ENCODE measurements around the gene SERPINI2.
"Not testable (repeated sequence)": the region's sequence is repeated elsewhere in the genome, so short reads cannot be mapped to it uniquely, and the experiment has no call there.

Gene SERPINI2

GRCh38 chr3:167451282-167451681, 22.6 kb downstream of the SERPINI2 start:
- Histone ChIP-seq H3K27ac (ENCODE audit: low read depth in 2 of 2, low read length in 2 of 2) (no peak overlapping the region), H3K9ac (ENCODE audit: low read depth in 1 of 2, low read length in 2 of 2) (no peak overlapping the region), H3K9me3 (ENCODE audit: control insufficient read depth in 2 of 2, low read length in 2 of 2) (no peaks in the 10 kb centered on the region), H3K36me3 (ENCODE audit: control insufficient read depth in 2 of 2, insufficient read depth in 2 of 2, low read length in 2 of 2) (no peaks in the 10 kb centered on the region), H3K4me3 (ENCODE audit: low read length in 2 of 2) (no peak overlapping the region), H3K27me3 (ENCODE audit: control insufficient read depth in 2 of 2, insufficient read depth in 2 of 2, low read length in 2 of 2) (no peaks in the 10 kb centered on the region), H3K4me1 (ENCODE audit: control insufficient read depth in 2 of 2, insufficient read depth in 2 of 2, low read length in 2 of 2) (no peaks in the 10 kb centered on the region)

GRCh38 chr3:167450675-167451074, 23.2 kb downstream of the SERPINI2 start:
- no peak overlapping the region for H3K27ac ChIP-seq (ENCODE audit: low read depth in 2 of 2, low read length in 2 of 2)
- no peaks in the 10 kb centered on the region for H3K9me3 ChIP-seq (ENCODE audit: control insufficient read depth in 2 of 2, low read length in 2 of 2)
- no peak overlapping the region for H3K9ac ChIP-seq (ENCODE audit: low read depth in 1 of 2, low read length in 2 of 2)
- no peaks in the 10 kb centered on the region for H3K36me3 ChIP-seq (ENCODE audit: control insufficient read depth in 2 of 2, insufficient read depth in 2 of 2, low read length in 2 of 2)
- H3K4me3 ChIP-seq (ENCODE audit: low read length in 2 of 2), result no peak overlapping the region
- H3K4me1 ChIP-seq (ENCODE audit: control insufficient read depth in 2 of 2, insufficient read depth in 2 of 2, low read length in 2 of 2), result no peaks in the 10 kb centered on the region
- H3K27me3 ChIP-seq (ENCODE audit: control insufficient read depth in 2 of 2, insufficient read depth in 2 of 2, low read length in 2 of 2), result no peaks in the 10 kb centered on the region

- Histone ChIP-seq H3K4me3 (ENCODE audit: low read length in 2 of 2) (no peak overlapping the region), H3K9ac (ENCODE audit: low read depth in 1 of 2, low read length in 2 of 2) (no peak overlapping the region), H3K36me3 (ENCODE audit: control insufficient read depth in 2 of 2, insufficient read depth in 2 of 2, low read length in 2 of 2) (no peaks in the 10 kb centered on the region), H3K4me1 (ENCODE audit: control insufficient read depth in 2 of 2, insufficient read depth in 2 of 2, low read length in 2 of 2) (no peaks in the 10 kb centered on the region), H3K9me3 (ENCODE audit: control insufficient read depth in 2 of 2, low read length in 2 of 2) (no peaks in the 10 kb centered on the region), H3K27ac (ENCODE audit: low read depth in 2 of 2, low read length in 2 of 2) (no peak overlapping the region), H3K27me3 (ENCODE audit: control insufficient read depth in 2 of 2, insufficient read depth in 2 of 2, low read length in 2 of 2) (no peaks in the 10 kb centered on the region)
Observed at GRCh38 chr3:167450195-167450594, 23.6 kb downstream of the SERPINI2 start.

GRCh38 chr3:167445491-167445890, 28.4 kb downstream of the SERPINI2 start:
- Histone ChIP-seq H3K4me1 (ENCODE audit: control insufficient read depth in 2 of 2, insufficient read depth in 2 of 2, low read length in 2 of 2) (no peaks in the 10 kb centered on the region), H3K36me3 (ENCODE audit: control insufficient read depth in 2 of 2, insufficient read depth in 2 of 2, low read length in 2 of 2) (no peaks in the 10 kb centered on the region), H3K9ac (ENCODE audit: low read depth in 1 of 2, low read length in 2 of 2) (no peak overlapping the region), H3K4me3 (ENCODE audit: low read length in 2 of 2) (no peak overlapping the region), H3K9me3 (ENCODE audit: control insufficient read depth in 2 of 2, low read length in 2 of 2) (no peaks in the 10 kb centered on the region), H3K27me3 (ENCODE audit: control insufficient read depth in 2 of 2, insufficient read depth in 2 of 2, low read length in 2 of 2) (no peaks in the 10 kb centered on the region), H3K27ac (ENCODE audit: low read depth in 2 of 2, low read length in 2 of 2) (no peak overlapping the region)

- Histone ChIP-seq H3K9me3 (ENCODE audit: control insufficient read depth in 2 of 2, low read length in 2 of 2) (no peaks in the 10 kb centered on the region), H3K36me3 (ENCODE audit: control insufficient read depth in 2 of 2, insufficient read depth in 2 of 2, low read length in 2 of 2) (no peaks in the 10 kb centered on the region), H3K9ac (ENCODE audit: low read depth in 1 of 2, low read length in 2 of 2) (no peak overlapping the region), H3K27me3 (ENCODE audit: control insufficient read depth in 2 of 2, insufficient read depth in 2 of 2, low read length in 2 of 2) (no peaks in the 10 kb centered on the region), H3K4me1 (ENCODE audit: control insufficient read depth in 2 of 2, insufficient read depth in 2 of 2, low read length in 2 of 2) (no peaks in the 10 kb centered on the region), H3K4me3 (ENCODE audit: low read length in 2 of 2) (no peak overlapping the region), H3K27ac (ENCODE audit: low read depth in 2 of 2, low read length in 2 of 2) (no peak overlapping the region)
Observed at GRCh38 chr3:167441256-167441655, 32.6 kb downstream of the SERPINI2 start.

- Histone ChIP-seq H3K9ac (ENCODE audit: low read depth in 1 of 2, low read length in 2 of 2) (no peak overlapping the region), H3K4me1 (ENCODE audit: control insufficient read depth in 2 of 2, insufficient read depth in 2 of 2, low read length in 2 of 2) (no peaks in the 10 kb centered on the region), H3K27me3 (ENCODE audit: control insufficient read depth in 2 of 2, insufficient read depth in 2 of 2, low read length in 2 of 2) (no peaks in the 10 kb centered on the region), H3K27ac (ENCODE audit: low read depth in 2 of 2, low read length in 2 of 2) (no peak overlapping the region), H3K9me3 (ENCODE audit: control insufficient read depth in 2 of 2, low read length in 2 of 2) (no peaks in the 10 kb centered on the region), H3K4me3 (ENCODE audit: low read length in 2 of 2) (no peak overlapping the region), H3K36me3 (ENCODE audit: control insufficient read depth in 2 of 2, insufficient read depth in 2 of 2, low read length in 2 of 2) (no peaks in the 10 kb centered on the region)
Observed at GRCh38 chr3:167437428-167438139, 36.3 kb downstream of the SERPINI2 start.

GRCh38 chr3:167426962-167427361, 46.9 kb downstream of the SERPINI2 start:
- not testable (repeated sequence) for H3K4me3 ChIP-seq (ENCODE audit: low read length in 2 of 2); H3K4me1 ChIP-seq (ENCODE audit: control insufficient read depth in 2 of 2, insufficient read depth in 2 of 2, low read length in 2 of 2); H3K27me3 ChIP-seq (ENCODE audit: control insufficient read depth in 2 of 2, insufficient read depth in 2 of 2, low read length in 2 of 2); H3K27ac ChIP-seq (ENCODE audit: low read depth in 2 of 2, low read length in 2 of 2); H3K9ac ChIP-seq (ENCODE audit: low read depth in 1 of 2, low read length in 2 of 2); H3K36me3 ChIP-seq (ENCODE audit: control insufficient read depth in 2 of 2, insufficient read depth in 2 of 2, low read length in 2 of 2); H3K9me3 ChIP-seq (ENCODE audit: control insufficient read depth in 2 of 2, low read length in 2 of 2)

- H3K4me1 ChIP-seq (ENCODE audit: control insufficient read depth in 2 of 2, insufficient read depth in 2 of 2, low read length in 2 of 2); H3K4me3 ChIP-seq (ENCODE audit: low read length in 2 of 2); H3K9me3 ChIP-seq (ENCODE audit: control insufficient read depth in 2 of 2, low read length in 2 of 2); H3K9ac ChIP-seq (ENCODE audit: low read depth in 1 of 2, low read length in 2 of 2); H3K27ac ChIP-seq (ENCODE audit: low read depth in 2 of 2, low read length in 2 of 2); H3K36me3 ChIP-seq (ENCODE audit: control insufficient read depth in 2 of 2, insufficient read depth in 2 of 2, low read length in 2 of 2); H3K27me3 ChIP-seq (ENCODE audit: control insufficient read depth in 2 of 2, insufficient read depth in 2 of 2, low read length in 2 of 2): not testable (repeated sequence)
Observed at GRCh38 chr3:167422396-167422795, 51.4 kb downstream of the SERPINI2 start.

GRCh38 chr3:167409611-167410010, 64.2 kb downstream of the SERPINI2 start:
- no peak overlapping the region for H3K4me3 ChIP-seq (ENCODE audit: low read length in 2 of 2)
- no peaks in the 10 kb centered on the region for H3K27me3 ChIP-seq (ENCODE audit: control insufficient read depth in 2 of 2, insufficient read depth in 2 of 2, low read length in 2 of 2)
- no peaks in the 10 kb centered on the region for H3K9me3 ChIP-seq (ENCODE audit: control insufficient read depth in 2 of 2, low read length in 2 of 2)
- no peaks in the 10 kb centered on the region for H3K36me3 ChIP-seq (ENCODE audit: control insufficient read depth in 2 of 2, insufficient read depth in 2 of 2, low read length in 2 of 2)
- H3K4me1 ChIP-seq (ENCODE audit: control insufficient read depth in 2 of 2, insufficient read depth in 2 of 2, low read length in 2 of 2), result no peaks in the 10 kb centered on the region
- no peak overlapping the region for H3K9ac ChIP-seq (ENCODE audit: low read depth in 1 of 2, low read length in 2 of 2)
- H3K27ac ChIP-seq (ENCODE audit: low read depth in 2 of 2, low read length in 2 of 2), result no peak overlapping the region

GRCh38 chr3:167406876-167407492, 66.9 kb downstream of the SERPINI2 start:
- Histone ChIP-seq H3K27ac (ENCODE audit: low read depth in 2 of 2, low read length in 2 of 2) (no peak overlapping the region), H3K4me3 (ENCODE audit: low read length in 2 of 2) (no peak overlapping the region), H3K9me3 (ENCODE audit: control insufficient read depth in 2 of 2, low read length in 2 of 2) (no peaks in the 10 kb centered on the region), H3K36me3 (ENCODE audit: control insufficient read depth in 2 of 2, insufficient read depth in 2 of 2, low read length in 2 of 2) (no peaks in the 10 kb centered on the region), H3K4me1 (ENCODE audit: control insufficient read depth in 2 of 2, insufficient read depth in 2 of 2, low read length in 2 of 2) (no peaks in the 10 kb centered on the region), H3K9ac (ENCODE audit: low read depth in 1 of 2, low read length in 2 of 2) (no peak overlapping the region), H3K27me3 (ENCODE audit: control insufficient read depth in 2 of 2, insufficient read depth in 2 of 2, low read length in 2 of 2) (no peaks in the 10 kb centered on the region)
